H1 (cell line): ENCODE measurements around the gene CCDC89. TPM values are rescaled to one million over a fixed set of nuclear protein-coding genes. Genes with fewer than 3 reads are reported as not detected.

ENCODE experiments used
- CTCF ChIA-PET: fragments of 300-600 bp; sonication (Branson Sonifier 250); formaldehyde crosslinking; loops from one replicate; lab custom pipeline; 2021; ENCODE audit not compliant: partially characterized antibody; lab: Charles Lee
- POLR2A ChIA-PET: fragments of 300-600 bp; sonication (Branson Sonifier 250); formaldehyde crosslinking; loops from one replicate; lab custom pipeline; 2021; ENCODE audit warnings: inconsistent platforms; ENCODE audit not compliant: partially characterized antibody; lab: Charles Lee
- DNase-seq, 2 experiments: peaks; one replicate each; pipeline versions ENCODE4 v3.0.0 to v3.0.0-alpha.2; 2010 to 2022; ENCODE audit warnings: low spot score in 2 of 2, low read depth in 1 of 2, mixed read lengths in 1 of 2
- FAIRE-seq: peaks from 2 replicates; lab custom pipeline; 2011; peaks lifted over from hg19 to GRCh38; lab: Jason Lieb, UNC
- H2AFZ ChIP-seq: 2 replicates; pipeline ENCODE4 v1.8.1; 2012; ENCODE audit warnings: low read length, inconsistent platforms
- H2AK5ac ChIP-seq: 2 replicates; pipeline ENCODE4 v1.6.1; 2013; ENCODE audit warnings: low read depth, low read length
- H2BK120ac ChIP-seq: replicated peaks from 2 replicates; pipeline ENCODE3; 2013; ENCODE audit warnings: low read depth, low read length, inconsistent platforms
- H2BK12ac ChIP-seq: 2 replicates; pipeline ENCODE4 v1.6.1; 2013; ENCODE audit warnings: low read depth, low read length
- H2BK15ac ChIP-seq: 2 replicates; pipeline ENCODE4 v1.6.1; 2013; ENCODE audit warnings: low read length
- H2BK20ac ChIP-seq: 2 replicates; pipeline ENCODE4 v1.6.1; 2013; ENCODE audit warnings: low read length
- H2BK5ac ChIP-seq: 2 replicates; pipeline ENCODE4 v1.6.1; 2013; ENCODE audit warnings: low read depth, low read length
- H3K14ac ChIP-seq: 2 replicates; pipeline ENCODE4 v1.6.1; 2013; ENCODE audit warnings: inconsistent platforms; ENCODE audit not compliant: insufficient read length
- H3K18ac ChIP-seq: 2 replicates; pipeline ENCODE4 v1.6.1; 2013; ENCODE audit warnings: low read length; ENCODE audit errors: extremely low read depth
- H3K23ac ChIP-seq: 2 replicates; pipeline ENCODE4 v1.6.1; 2013; ENCODE audit warnings: inconsistent platforms; ENCODE audit not compliant: insufficient read length
- H3K23me2 ChIP-seq: 2 replicates; pipeline ENCODE4 v1.6.1; 2013; ENCODE audit warnings: low read depth, low read length
- H3K27ac ChIP-seq: 2 replicates; pipeline ENCODE4 v1.6.1; 2011; ENCODE audit warnings: low read depth, low read length, inconsistent platforms
- H3K27me3 ChIP-seq, 4 experiments: replicated peaks in 1 of 4; 1 replicate in 1 of 4; 2 replicates in 3 of 4; pipeline versions ENCODE4 v1.6.1 to v1.8.1; 2011 to 2013; ENCODE audit warnings: low read length in 3 of 4, mild to moderate bottlenecking in 3 of 4, inconsistent platforms in 2 of 4, mixed read lengths in 2 of 4, moderate library complexity in 1 of 4; ENCODE audit not compliant: control insufficient read depth in 3 of 4, insufficient read depth in 3 of 4; ENCODE audit errors: extremely low read depth in 1 of 4
- H3K36me3 ChIP-seq, 4 experiments: 2 replicates each; pipeline versions ENCODE4 v1.6.1 to v1.8.1; 2011 to 2013; ENCODE audit warnings: mild to moderate bottlenecking in 4 of 4, low read length in 3 of 4, moderate library complexity in 2 of 4, control low read depth in 1 of 4, inconsistent platforms in 1 of 4; ENCODE audit not compliant: insufficient read depth in 4 of 4, control insufficient read depth in 2 of 4
- H3K4ac ChIP-seq: replicated peaks from 2 replicates; pipeline ENCODE3; 2013; ENCODE audit warnings: low read length, low read depth, mixed read lengths, inconsistent platforms; ENCODE audit not compliant: insufficient read length
- H3K4me1 ChIP-seq, 4 experiments: replicated peaks in 1 of 4; 1 replicate in 1 of 4; 2 replicates in 3 of 4; pipeline versions ENCODE4 v1.6.1 to v1.8.1; 2011 to 2013; ENCODE audit warnings: low read length in 3 of 4, inconsistent platforms in 2 of 4, mixed read lengths in 1 of 4; ENCODE audit not compliant: insufficient read depth in 4 of 4, control insufficient read depth in 3 of 4
- H3K4me2 ChIP-seq, 2 experiments: 2 replicates each; pipeline versions ENCODE4 v1.6.1 to v1.8.1; 2011 to 2013; ENCODE audit warnings: low read depth in 2 of 2, low read length in 2 of 2, control low read depth in 1 of 2, inconsistent platforms in 1 of 2, mild to moderate bottlenecking in 1 of 2; ENCODE audit not compliant: insufficient read depth in 1 of 2
- H3K4me3 ChIP-seq, 4 experiments: fragments of 200-600, 300-600 bp in 1 of 4; sonication (generic), shearing (Covaris generic), sonication (Bioruptor Twin) in 1 of 4; 2 replicates each; pipeline versions ENCODE4 v1.5.1 to v1.8.1; 2011 to 2016; ENCODE audit warnings: low read length in 4 of 4, low read depth in 3 of 4, control low read depth in 2 of 4, inconsistent platforms in 2 of 4, mild to moderate bottlenecking in 2 of 4, mixed read lengths in 1 of 4, moderate library complexity in 1 of 4; ENCODE audit not compliant: insufficient read depth in 2 of 4; ENCODE audit errors: extremely low read depth in 1 of 4
- H3K56ac ChIP-seq: replicated peaks from 2 replicates; pipeline ENCODE3; 2013; ENCODE audit warnings: low read depth, mild to moderate bottlenecking, mixed read lengths, low read length, inconsistent platforms; ENCODE audit not compliant: insufficient read length
- H3K79me1 ChIP-seq: 2 replicates; pipeline ENCODE4 v1.6.1; 2013; ENCODE audit warnings: low read depth, low read length, control low read depth
- H3K79me2 ChIP-seq, 2 experiments: 2 replicates each; pipeline versions ENCODE4 v1.6.1 to v1.8.1; 2012 to 2013; ENCODE audit warnings: low read length in 2 of 2, mild to moderate bottlenecking in 2 of 2, inconsistent platforms in 1 of 2; ENCODE audit not compliant: insufficient read depth in 2 of 2, control insufficient read depth in 1 of 2
- H3K9ac ChIP-seq, 4 experiments: replicated peaks in 1 of 4; 1 replicate in 1 of 4; 2 replicates in 3 of 4; pipeline versions ENCODE4 v1.6.1 to v1.8.1; 2011 to 2013; ENCODE audit warnings: low read depth in 3 of 4, low read length in 3 of 4, control low read depth in 2 of 4, mild to moderate bottlenecking in 2 of 4, moderate library complexity in 2 of 4, inconsistent platforms in 1 of 4; ENCODE audit errors: extremely low read depth in 1 of 4
- H3K9me3 ChIP-seq, 2 experiments: 2 replicates each; pipeline versions ENCODE4 v1.6.1 to v1.8.1; 2012 to 2013; ENCODE audit warnings: mild to moderate bottlenecking in 2 of 2, moderate library complexity in 2 of 2, control low read depth in 1 of 2, inconsistent platforms in 1 of 2, low read depth in 1 of 2, low read length in 1 of 2, mixed read lengths in 1 of 2; ENCODE audit not compliant: insufficient read depth in 2 of 2
- H4K20me1 ChIP-seq, 2 experiments: replicated peaks in 1 of 2; 2 replicates each; pipeline versions ENCODE3 to v1.8.1; 2011 to 2013; ENCODE audit warnings: inconsistent platforms in 2 of 2, low read length in 2 of 2, mild to moderate bottlenecking in 1 of 2; ENCODE audit not compliant: insufficient read depth in 2 of 2, control insufficient read depth in 1 of 2
- H4K5ac ChIP-seq: 2 replicates; pipeline ENCODE4 v1.6.1; 2013; ENCODE audit warnings: low read length, low read depth, mixed read lengths, inconsistent platforms; ENCODE audit not compliant: insufficient read length
- H4K8ac ChIP-seq: 2 replicates; pipeline ENCODE4 v1.8.0; 2013; ENCODE audit warnings: mild to moderate bottlenecking, moderate library complexity, low read length, inconsistent platforms; ENCODE audit not compliant: insufficient read depth; ENCODE audit errors: extremely low read depth
- H4K91ac ChIP-seq: replicated peaks from 2 replicates; pipeline ENCODE3; 2013; ENCODE audit warnings: low read length, mixed read lengths, inconsistent platforms; ENCODE audit not compliant: insufficient read length
- ASH2L ChIP-seq: fragments of 200-600, 300-600 bp; sonication (generic); IDR thresholded peaks from one replicate; pipeline ENCODE4 v1.7.1; 2017; ENCODE audit warnings: low read length
- BCL11A ChIP-seq, 2 experiments: IDR thresholded peaks; one replicate each; pipeline ENCODE4 v1.6.1; 2011; ENCODE audit warnings: low read depth in 2 of 2, low read length in 2 of 2, mild to moderate bottlenecking in 2 of 2
- CHD2 ChIP-seq: IDR thresholded peaks from 2 replicates; pipeline ENCODE4 v1.6.1; 2012; ENCODE audit warnings: low read length, improper control_type of control experiment
- GABPA ChIP-seq: IDR thresholded peaks from 2 replicates; pipeline ENCODE4 v1.6.1; 2011; ENCODE audit warnings: mild to moderate bottlenecking, low read length, moderate library complexity, borderline replicate concordance; ENCODE audit not compliant: insufficient read depth
- KDM1A ChIP-seq: fragments of 200-600, 300-600 bp; sonication (generic); IDR thresholded peaks from 2 replicates; pipeline ENCODE4 v1.7.1; 2016; ENCODE audit warnings: mild to moderate bottlenecking, low read length, borderline replicate concordance
- NANOG ChIP-seq: IDR thresholded peaks from 2 replicates; pipeline ENCODE4 v1.6.1; 2011; ENCODE audit warnings: low read length, low read depth, mild to moderate bottlenecking, inconsistent platforms; ENCODE audit not compliant: insufficient read depth, poor library complexity, severe bottlenecking
- SAP30 ChIP-seq: fragments of 300-600 bp; sonication (generic); IDR thresholded peaks from 2 replicates; pipeline ENCODE4 v1.7.1; 2012; ENCODE audit warnings: low read length, moderate library complexity, mild to moderate bottlenecking, inconsistent platforms; ENCODE audit not compliant: insufficient read depth, insufficient replicate concordance
- SP2 ChIP-seq: IDR thresholded peaks from 2 replicates; pipeline ENCODE4 v1.6.1; 2012; ENCODE audit warnings: mild to moderate bottlenecking, low read length, inconsistent platforms
- SUZ12 ChIP-seq: fragments of 200-600 bp; sonication (generic); IDR thresholded peaks from 2 replicates; pipeline ENCODE4 v1.6.1; 2012; ENCODE audit warnings: mild to moderate bottlenecking, inconsistent platforms, low read length, moderate library complexity, mixed read lengths
- TAF7 ChIP-seq: optimal IDR thresholded peaks from 2 replicates; pipeline ENCODE3; 2011; ENCODE audit warnings: low read depth, mild to moderate bottlenecking, inconsistent platforms, low read length, moderate library complexity, borderline replicate concordance
- TEAD4 ChIP-seq: IDR thresholded peaks from 2 replicates; pipeline ENCODE4 v1.6.1; 2012; ENCODE audit warnings: low read depth, low read length, inconsistent platforms, mixed read lengths
- WGBS, 2 experiments: shearing (Covaris generic) in 1 of 2; methylation state at CpG; one replicate each; pipeline versions ENCODE4 v1.1.6 to v1.1.7; 2013 to 2015; ENCODE audit warnings: low lambda C conversion rate in 2 of 2, mixed read lengths in 2 of 2, inconsistent platforms in 1 of 2, low coverage in 1 of 2, missing lambda C conversion rate in 1 of 2; ENCODE audit not compliant: insufficient replicate concordance in 2 of 2, insufficient coverage in 1 of 2, insufficient read length in 1 of 2; ENCODE audit errors: extremely low coverage in 1 of 2, missing lambda C conversion rate in 1 of 2; 5-methylcytosine and 5-hydroxymethylcytosine counted together
- polyA plus RNA-seq, 7 experiments: library from polyadenylated mRNA; depleted of rRNA in 3 of 7; stranded (reverse) in 5 of 7; unstranded in 2 of 7; fragments of >200 nt in 5 of 7; fragments of 200-250 nt in 2 of 7; gene quantifications; 1 replicate in 5 of 7; 2 replicates in 1 of 7; 4 replicates in 1 of 7; pipeline versions ENCODE4 v1.2.1 to v1.2.3, GENCODE V29; 2011 to 2013; ENCODE audit warnings: missing spikeins in 2 of 7, mixed read lengths in 2 of 7
- total RNA-seq: library from RNA; stranded (reverse); fragmentation: NEBNext Ultra II Directional; extraction: Animal tissue kit (Norgen Biotek cat#: 25700); gene quantifications from 2 replicates; pipeline ENCODE4 v1.2.1, GENCODE V29; 2021
- TF ChIP-seq, protein P1 (sequence below): IDR thresholded peaks from 2 replicates; pipeline ENCODE4 v1.6.1; 2012; ENCODE audit warnings: low read length, inconsistent platforms

The CCDC89 gene
- total and polyA plus RNA-seq, 2 of the 8 experiments (the other 6 are each of a cell fraction or from before 2014, with no cell fraction given): not detected

- H3K4me1 ChIP-seq: no peaks in the 10 kb centered on the region; a peak in 2 of 7 replicates
- WGBS, 2 experiments: 92% methylated on average over 4 of the region's 4 CpGs; no CpG with 5 or more reads in 1 of the 2 experiments
- POLR2A ChIA-PET: interaction anchor here (1.9 kb wide), 1 partner anchor 15 kb away, joined by 8 read pairs; the partner anchor contains the start of gene CREBZF
- no peak for TF ChIP-seq CHD2
- no peak for TF ChIP-seq TAF7
- no peak for TF ChIP-seq NANOG
- no peak for TF ChIP-seq SP2
- TF ChIP-seq SAP30: no peak
- TF ChIP-seq ASH2L: no peak
- no peak for TF ChIP-seq BCL11A (IDR thresholded peaks at IDR 0.05; ENCODE audit: low read depth in 2 of 2, low read length in 2 of 2)
- TF ChIP-seq, protein P1, sequence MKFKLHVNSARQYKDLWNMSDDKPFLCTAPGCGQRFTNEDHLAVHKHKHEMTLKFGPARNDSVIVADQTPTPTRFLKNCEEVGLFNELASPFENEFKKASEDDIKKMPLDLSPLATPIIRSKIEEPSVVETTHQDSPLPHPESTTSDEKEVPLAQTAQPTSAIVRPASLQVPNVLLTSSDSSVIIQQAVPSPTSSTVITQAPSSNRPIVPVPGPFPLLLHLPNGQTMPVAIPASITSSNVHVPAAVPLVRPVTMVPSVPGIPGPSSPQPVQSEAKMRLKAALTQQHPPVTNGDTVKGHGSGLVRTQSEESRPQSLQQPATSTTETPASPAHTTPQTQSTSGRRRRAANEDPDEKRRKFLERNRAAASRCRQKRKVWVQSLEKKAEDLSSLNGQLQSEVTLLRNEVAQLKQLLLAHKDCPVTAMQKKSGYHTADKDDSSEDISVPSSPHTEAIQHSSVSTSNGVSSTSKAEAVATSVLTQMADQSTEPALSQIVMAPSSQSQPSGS: no peak
- TF ChIP-seq SUZ12: no peak
- no peak for TF ChIP-seq TEAD4
- no peak for TF ChIP-seq GABPA
- TF ChIP-seq KDM1A: no peak
These were observed 6.4 kb downstream of the CCDC89 start for GRCh38 chr11:85679576-85679975.

More at GRCh38 chr11:85679576-85679975, 6.4 kb downstream of the CCDC89 start:
- H3K4ac ChIP-seq: no peak overlapping the region
- no peak overlapping the region for H3K18ac ChIP-seq
- no peaks in the 10 kb centered on the region for H3K79me1 ChIP-seq
- H3K27ac ChIP-seq: no peak overlapping the region
- no peak overlapping the region for H2BK120ac ChIP-seq
- CTCF ChIA-PET: interaction anchor here (0.6 to 2.1 kb wide), 7 partner anchors 14 to 327 kb away, joined by 3 to 7 read pairs (median 3); partner anchors contain the start of gene CCDC83
- H4K20me1 ChIP-seq: no peaks in the 10 kb centered on the region
- H3K27me3 ChIP-seq: no peaks in the 10 kb centered on the region
- H2AK5ac ChIP-seq: no peak overlapping the region
- no peak overlapping the region for H2BK5ac ChIP-seq
- H3K36me3 ChIP-seq: no peaks in the 10 kb centered on the region
- H3K23me2 ChIP-seq: peaks cover 2% of the 10 kb centered on the region; the same call in 1 of the 2 replicates
- no peak overlapping the region for H4K5ac ChIP-seq
- no peaks in the 10 kb centered on the region for H3K9me3 ChIP-seq
- H3K14ac ChIP-seq: no peak overlapping the region
- H3K56ac ChIP-seq: no peak overlapping the region
- no peak overlapping the region for H3K23ac ChIP-seq
- H4K8ac ChIP-seq: no peak overlapping the region
- H2BK15ac ChIP-seq: no peak overlapping the region
- DNase-seq: no peak
- no peak overlapping the region for H2BK20ac ChIP-seq
- H3K4me2 ChIP-seq: no peak overlapping the region
- FAIRE-seq: no peak
- H2BK12ac ChIP-seq: no peak overlapping the region
- no peak overlapping the region for H3K9ac ChIP-seq
- no peak overlapping the region for H4K91ac ChIP-seq
- no peaks in the 10 kb centered on the region for H3K79me2 ChIP-seq
- no peak overlapping the region for H2AFZ ChIP-seq
- no peak overlapping the region for H3K4me3 ChIP-seq
